GM12878 (cell line): Measurements from ENCODE around the gene ZNF628.

Experiments
- CEBPB ChIP-seq, 2 experiments: fragments of 150-350 bp in 1 of 2; IDR thresholded peaks; 2 replicates each; pipeline ENCODE4 v1.6.1; 2012 to 2014; ENCODE audit warnings: low read depth in 2 of 2, low read length in 2 of 2, borderline replicate concordance in 1 of 2, inconsistent platforms in 1 of 2
- CHD1 ChIP-seq: IDR thresholded peaks from 2 replicates; pipeline ENCODE4 v1.6.1; 2012; ENCODE audit warnings: low read depth, low read length, improper control_type of control experiment
- ESRRA ChIP-seq: IDR thresholded peaks from 2 replicates; pipeline ENCODE4 v1.6.1; 2012; ENCODE audit warnings: mild to moderate bottlenecking, low read length, improper control_type of control experiment
- HDAC2 ChIP-seq: fragments of 200-600 bp; sonication (generic); IDR thresholded peaks from 2 replicates; pipeline ENCODE4 v1.6.1; 2017
- MYC ChIP-seq: IDR thresholded peaks from 2 replicates; pipeline ENCODE4 v1.6.1; 2011; ENCODE audit warnings: mild to moderate bottlenecking, low read length, moderate library complexity, inconsistent platforms; ENCODE audit not compliant: insufficient read depth, insufficient replicate concordance, insufficient read length, severe bottlenecking
- NR2C2 ChIP-seq: IDR thresholded peaks from 2 replicates; pipeline ENCODE4 v1.6.1; 2011; ENCODE audit warnings: borderline replicate concordance, low read depth; ENCODE audit not compliant: control insufficient read depth, insufficient read length
- RB1 ChIP-seq: fragments of 450-650 bp; formaldehyde crosslinking; IDR thresholded peaks from 2 replicates; pipeline ENCODE4 v1.6.1; 2017; ENCODE audit warnings: mild to moderate bottlenecking, borderline replicate concordance
- SIN3A ChIP-seq: IDR thresholded peaks from 2 replicates; pipeline ENCODE4 v1.6.1; 2012; ENCODE audit warnings: low read depth, low read length, improper control_type of control experiment
- TBL1XR1 ChIP-seq: IDR thresholded peaks from 2 replicates; pipeline ENCODE4 v1.6.1; 2012; ENCODE audit warnings: low read depth, low read length, improper control_type of control experiment
- TF ChIP-seq, protein P1 (sequence below): fragments of 450-650 bp; IDR thresholded peaks from 2 replicates; pipeline ENCODE4 v1.6.1; 2016; ENCODE audit warnings: mild to moderate bottlenecking
- TF ChIP-seq, protein P2 (sequence below), 3 experiments: IDR thresholded peaks in 2 of 3; conservative IDR thresholded peaks in 1 of 3; 2 replicates each; pipeline ENCODE4 v1.5.1; 2011; ENCODE audit warnings: low read depth in 3 of 3, low read length in 3 of 3, mild to moderate bottlenecking in 3 of 3, control low read depth in 2 of 3, moderate library complexity in 2 of 3, inconsistent platforms in 1 of 3, mixed read lengths in 1 of 3; ENCODE audit not compliant: control insufficient read depth in 2 of 3, insufficient read depth in 1 of 3; ENCODE audit errors: extremely low read depth in 1 of 3

DNA sequence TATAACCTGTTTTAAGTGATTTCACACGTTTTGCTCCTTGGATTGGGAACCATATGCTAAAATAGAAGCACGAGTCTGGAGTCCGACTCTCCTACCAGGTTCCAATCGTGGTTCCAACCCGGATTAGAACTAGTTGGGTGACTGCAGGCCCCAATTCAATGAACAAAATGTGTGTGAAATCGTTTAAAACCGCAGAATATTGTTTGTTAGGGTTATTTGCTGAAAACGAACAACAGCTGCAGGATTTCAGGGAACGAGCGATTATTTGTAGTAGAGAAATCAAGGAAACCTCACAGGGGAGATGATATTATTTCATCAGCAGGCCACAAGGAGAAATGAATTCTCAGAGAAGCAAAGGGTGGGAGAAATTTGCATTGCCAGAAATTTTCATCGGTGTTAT is 28.6 kb downstream of the ZNF628 start:
- TF ChIP-seq MYC (no peak), CHD1 (no peak), NR2C2 (no peak), CEBPB (IDR thresholded peaks at IDR 0.05; ENCODE audit: borderline replicate concordance in 1 of 2, low read depth in 2 of 2, low read length in 2 of 2) (no peak), HDAC2 (no peak), SIN3A (no peak), ESRRA (no peak), RB1 (no peak), TBL1XR1 (no peak)
- TF ChIP-seq, protein P1, sequence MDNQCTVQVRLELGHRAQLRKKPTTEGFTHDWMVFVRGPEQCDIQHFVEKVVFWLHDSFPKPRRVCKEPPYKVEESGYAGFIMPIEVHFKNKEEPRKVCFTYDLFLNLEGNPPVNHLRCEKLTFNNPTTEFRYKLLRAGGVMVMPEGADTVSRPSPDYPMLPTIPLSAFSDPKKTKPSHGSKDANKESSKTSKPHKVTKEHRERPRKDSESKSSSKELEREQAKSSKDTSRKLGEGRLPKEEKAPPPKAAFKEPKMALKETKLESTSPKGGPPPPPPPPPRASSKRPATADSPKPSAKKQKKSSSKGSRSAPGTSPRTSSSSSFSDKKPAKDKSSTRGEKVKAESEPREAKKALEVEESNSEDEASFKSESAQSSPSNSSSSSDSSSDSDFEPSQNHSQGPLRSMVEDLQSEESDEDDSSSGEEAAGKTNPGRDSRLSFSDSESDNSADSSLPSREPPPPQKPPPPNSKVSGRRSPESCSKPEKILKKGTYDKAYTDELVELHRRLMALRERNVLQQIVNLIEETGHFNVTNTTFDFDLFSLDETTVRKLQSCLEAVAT = no peak
- TF ChIP-seq, protein P2, sequence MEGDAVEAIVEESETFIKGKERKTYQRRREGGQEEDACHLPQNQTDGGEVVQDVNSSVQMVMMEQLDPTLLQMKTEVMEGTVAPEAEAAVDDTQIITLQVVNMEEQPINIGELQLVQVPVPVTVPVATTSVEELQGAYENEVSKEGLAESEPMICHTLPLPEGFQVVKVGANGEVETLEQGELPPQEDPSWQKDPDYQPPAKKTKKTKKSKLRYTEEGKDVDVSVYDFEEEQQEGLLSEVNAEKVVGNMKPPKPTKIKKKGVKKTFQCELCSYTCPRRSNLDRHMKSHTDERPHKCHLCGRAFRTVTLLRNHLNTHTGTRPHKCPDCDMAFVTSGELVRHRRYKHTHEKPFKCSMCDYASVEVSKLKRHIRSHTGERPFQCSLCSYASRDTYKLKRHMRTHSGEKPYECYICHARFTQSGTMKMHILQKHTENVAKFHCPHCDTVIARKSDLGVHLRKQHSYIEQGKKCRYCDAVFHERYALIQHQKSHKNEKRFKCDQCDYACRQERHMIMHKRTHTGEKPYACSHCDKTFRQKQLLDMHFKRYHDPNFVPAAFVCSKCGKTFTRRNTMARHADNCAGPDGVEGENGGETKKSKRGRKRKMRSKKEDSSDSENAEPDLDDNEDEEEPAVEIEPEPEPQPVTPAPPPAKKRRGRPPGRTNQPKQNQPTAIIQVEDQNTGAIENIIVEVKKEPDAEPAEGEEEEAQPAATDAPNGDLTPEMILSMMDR (IDR thresholded peaks at IDR 0.05 in 2 of 3, conservative IDR thresholded peaks at IDR 0.05 in 1 of 3; ENCODE audit: control insufficient read depth in 2 of 3, extremely low read depth in 1 of 3, insufficient read depth in 1 of 3, low read depth in 3 of 3, low read length in 3 of 3) = no peak
